H9 (cell line): ENCODE results near the gene ANKRD11. TPM values are rescaled to one million over a fixed set of nuclear protein-coding genes. Genes with fewer than 3 reads are reported as not detected.
A peak's percentile ranks its signal among the peaks of the same experiment; 100 is the strongest.

Experiments used
- DNase-seq: peaks from one replicate; pipeline ENCODE4 v3.0.0-alpha.2; 2017
- H2AFZ ChIP-seq: one replicate; pipeline ENCODE4 v1.6.1; 2013; ENCODE audit warnings: mild to moderate bottlenecking, low read length, control low read depth, moderate library complexity
- H2AK5ac ChIP-seq: 2 replicates; pipeline ENCODE4 v1.6.1; 2013; ENCODE audit warnings: low read length, control low read depth, mixed read lengths; ENCODE audit not compliant: insufficient read length
- H2BK120ac ChIP-seq: one replicate; pipeline ENCODE4 v1.6.1; 2013; ENCODE audit warnings: low read depth, mild to moderate bottlenecking, low read length, control low read depth, inconsistent platforms; ENCODE audit not compliant: poor library complexity, severe bottlenecking
- H2BK12ac ChIP-seq: 2 replicates; pipeline ENCODE4 v1.6.1; 2013; ENCODE audit warnings: low read length, control low read depth, mixed read lengths, low read depth; ENCODE audit not compliant: insufficient read length
- H2BK15ac ChIP-seq: 2 replicates; pipeline ENCODE4 v1.6.1; 2013; ENCODE audit warnings: low read depth, low read length, control low read depth
- H2BK20ac ChIP-seq: one replicate; pipeline ENCODE4 v1.6.1; 2013; ENCODE audit warnings: low read depth, mild to moderate bottlenecking, low read length, control low read depth, inconsistent platforms; ENCODE audit not compliant: poor library complexity, severe bottlenecking
- H2BK5ac ChIP-seq: 2 replicates; pipeline ENCODE4 v1.6.1; 2013; ENCODE audit warnings: low read length, control low read depth, mixed read lengths; ENCODE audit not compliant: insufficient read length
- H3K14ac ChIP-seq: 2 replicates; pipeline ENCODE4 v1.6.1; 2013; ENCODE audit warnings: low read length, control low read depth; ENCODE audit not compliant: insufficient read depth
- H3K18ac ChIP-seq: 2 replicates; pipeline ENCODE4 v1.6.1; 2013; ENCODE audit warnings: low read depth, mild to moderate bottlenecking, mixed read lengths, low read length, control low read depth; ENCODE audit not compliant: insufficient read length
- H3K23ac ChIP-seq: 2 replicates; pipeline ENCODE4 v1.6.1; 2013; ENCODE audit warnings: low read length, control low read depth, mixed read lengths, low read depth; ENCODE audit not compliant: insufficient read length
- H3K23me2 ChIP-seq: 2 replicates; pipeline ENCODE4 v1.6.1; 2013; ENCODE audit warnings: low read depth, mild to moderate bottlenecking, mixed read lengths, low read length, control low read depth; ENCODE audit not compliant: insufficient read length, poor library complexity, severe bottlenecking
- H3K27ac ChIP-seq: 2 replicates; pipeline ENCODE4 v1.5.1; 2013; ENCODE audit warnings: low read length, control low read depth, mixed read lengths, low read depth; ENCODE audit not compliant: insufficient read length
- H3K27me3 ChIP-seq: 2 replicates; pipeline ENCODE4 v1.6.1; 2013; ENCODE audit warnings: low read length, control low read depth, inconsistent platforms; ENCODE audit not compliant: insufficient read depth
- H3K4ac ChIP-seq: 2 replicates; pipeline ENCODE4 v1.6.1; 2013; ENCODE audit warnings: low read depth, mild to moderate bottlenecking, control low read depth, inconsistent platforms, low read length, moderate library complexity
- H3K4me1 ChIP-seq: 2 replicates; pipeline ENCODE4 v1.6.1; 2013; ENCODE audit warnings: low read length, control low read depth, inconsistent platforms; ENCODE audit not compliant: insufficient read depth
- H3K4me2 ChIP-seq: 2 replicates; pipeline ENCODE4 v1.6.1; 2013; ENCODE audit warnings: low read length, control low read depth, mixed read lengths; ENCODE audit not compliant: insufficient read length, insufficient read depth
- H3K56ac ChIP-seq: 2 replicates; pipeline ENCODE4 v1.6.1; 2013; ENCODE audit warnings: low read depth, mild to moderate bottlenecking, mixed read lengths, low read length, control low read depth; ENCODE audit not compliant: insufficient read length
- H3K79me1 ChIP-seq: 2 replicates; pipeline ENCODE4 v1.6.1; 2013; ENCODE audit warnings: low read depth, mild to moderate bottlenecking, moderate library complexity, low read length, control low read depth, inconsistent platforms; ENCODE audit not compliant: insufficient read depth, poor library complexity, severe bottlenecking
- H3K79me2 ChIP-seq: 2 replicates; pipeline ENCODE4 v1.6.1; 2013; ENCODE audit warnings: low read length, control low read depth, inconsistent platforms; ENCODE audit not compliant: insufficient read depth
- H3K9ac ChIP-seq: 2 replicates; pipeline ENCODE4 v1.6.1; 2013; ENCODE audit warnings: low read length, control low read depth, mixed read lengths; ENCODE audit not compliant: insufficient read length; ENCODE audit errors: extremely low read depth
- H3K9me3 ChIP-seq: one replicate; pipeline ENCODE4 v1.6.1; 2013; ENCODE audit warnings: low read depth, low read length, inconsistent platforms; ENCODE audit not compliant: control insufficient read depth
- H3T11ph ChIP-seq: one replicate; pipeline ENCODE4 v1.6.1; 2013; ENCODE audit warnings: mild to moderate bottlenecking, low read length, control low read depth, inconsistent platforms
- H4K20me1 ChIP-seq: one replicate; pipeline ENCODE4 v1.6.1; 2013; ENCODE audit not compliant: control insufficient read depth, insufficient read length, insufficient read depth
- H4K5ac ChIP-seq: 2 replicates; pipeline ENCODE4 v1.6.1; 2013; ENCODE audit warnings: low read depth, mild to moderate bottlenecking, mixed read lengths, low read length, control low read depth; ENCODE audit not compliant: insufficient read length
- H4K8ac ChIP-seq: replicated peaks from 2 replicates; pipeline ENCODE4 v1.6.1; 2013; ENCODE audit warnings: low read length, control low read depth, mixed read lengths, low read depth; ENCODE audit not compliant: insufficient read length
- H4K91ac ChIP-seq: 2 replicates; pipeline ENCODE4 v1.6.1; 2013; ENCODE audit warnings: low read depth, mild to moderate bottlenecking, moderate library complexity, mixed read lengths, low read length, control low read depth; ENCODE audit not compliant: insufficient read length
- H3K27ac Mint-ChIP-seq, 3 experiments: 2 replicates in 2 of 3; 3 replicates in 1 of 3; pipeline ENCODE4 v1.8.0; 2020 to 2021; ENCODE audit warnings: mixed read lengths in 3 of 3, mild to moderate bottlenecking in 1 of 3, moderate library complexity in 1 of 3
- H3K27me3 Mint-ChIP-seq: 2 replicates; pipeline ENCODE4 v1.8.0; 2021; ENCODE audit warnings: low read depth, mild to moderate bottlenecking, moderate library complexity, mixed read lengths
- H3K36me3 Mint-ChIP-seq, 3 experiments: 2 replicates in 2 of 3; 3 replicates in 1 of 3; pipeline ENCODE4 v1.8.0; 2020 to 2021; ENCODE audit warnings: low read depth in 3 of 3, mixed read lengths in 3 of 3; ENCODE audit not compliant: insufficient read depth in 1 of 3
- H3K4me1 Mint-ChIP-seq, 2 experiments: 2 replicates each; pipeline ENCODE4 v1.8.0; 2020; ENCODE audit warnings: mixed read lengths in 2 of 2
- H3K4me3 Mint-ChIP-seq, 2 experiments: 2 replicates in 1 of 2; 3 replicates in 1 of 2; pipeline ENCODE4 v1.8.0; 2020 to 2021; ENCODE audit warnings: mild to moderate bottlenecking in 2 of 2, mixed read lengths in 2 of 2, moderate library complexity in 1 of 2
- H3K9me3 Mint-ChIP-seq, 2 experiments: 2 replicates in 1 of 2; 3 replicates in 1 of 2; pipeline ENCODE4 v1.8.0; 2020; ENCODE audit warnings: mild to moderate bottlenecking in 2 of 2, mixed read lengths in 2 of 2, moderate library complexity in 1 of 2
- CTCF ChIP-seq: fragments of 200-600 bp; sonication (generic); conservative IDR thresholded peaks from 3 replicates; pipeline ENCODE4 v1.8.0; 2021; ENCODE audit warnings: antibody characterized with exemption, mild to moderate bottlenecking
- WGBS: extraction: QIAGEN DNeasy Blood & Tissue Kit; methylation state at CpG from one replicate; pipeline ENCODE4 v1.1.7; 2013; ENCODE audit warnings: missing lambda C conversion rate, low lambda C conversion rate, mixed read lengths; ENCODE audit not compliant: insufficient read length; ENCODE audit errors: extremely low coverage; 5-methylcytosine and 5-hydroxymethylcytosine counted together
- total RNA-seq: library from RNA; stranded (reverse); gene quantifications from 2 replicates; pipeline ENCODE4 v1.2.1, GENCODE V29; 2021

ANKRD11 gene
- total RNA-seq, 1 experiment from 2014 or later: 181 TPM

- no peaks in the 10 kb centered on the region; the same call in 1 of the 2 replicates for H3K27me3 Mint-ChIP-seq
- H3K4me3 Mint-ChIP-seq: peak overlapping the region in 1 of 2 experiments; percentile 53; a peak in 1 of 5 replicates
- no peak overlapping the region for H4K8ac ChIP-seq
- H4K91ac ChIP-seq: no peak overlapping the region
- no peak overlapping the region for H2BK12ac ChIP-seq
- H3K27ac Mint-ChIP-seq: peak overlapping the region; percentile 90 to 97 (median 94)
- H3T11ph ChIP-seq: no peak overlapping the region
- no CpG with 5 or more reads among the region's 17 CpGs for WGBS
- H2BK120ac ChIP-seq: no peak overlapping the region
- no peak overlapping the region for H2BK5ac ChIP-seq
- no peak for DNase-seq
- no peak overlapping the region for H2AK5ac ChIP-seq
- H3K56ac ChIP-seq: no peak overlapping the region
- H3K4me2 ChIP-seq: no peak overlapping the region
- H3K79me2 ChIP-seq: peaks cover 2% of the 10 kb centered on the region; the same call in 1 of the 2 replicates
- H3K4me1 Mint-ChIP-seq: peaks cover 38 to 47% of the 10 kb centered on the region in 2 experiments
- H3K9me3 ChIP-seq: no peaks in the 10 kb centered on the region
- no peak overlapping the region for H3K18ac ChIP-seq
- no peak overlapping the region for H2BK15ac ChIP-seq
- TF ChIP-seq CTCF: no peak
- peaks cover 2% of the 10 kb centered on the region for H3K79me1 ChIP-seq
- H3K9me3 Mint-ChIP-seq: no peaks in the 10 kb centered on the region; a peak in 1 of 5 replicates
- no peak overlapping the region for H2BK20ac ChIP-seq
- no peak overlapping the region for H3K27ac ChIP-seq
- no peak overlapping the region for H3K14ac ChIP-seq
- H3K27me3 ChIP-seq: no peaks in the 10 kb centered on the region
- H3K4ac ChIP-seq: no peak overlapping the region
- H3K4me1 ChIP-seq: peaks cover 5% of the 10 kb centered on the region; the same call in 1 of the 2 replicates
- H3K23ac ChIP-seq: no peak overlapping the region
- no peaks in the 10 kb centered on the region for H3K23me2 ChIP-seq
- H4K20me1 ChIP-seq: no peaks in the 10 kb centered on the region
- H3K9ac ChIP-seq: no peak overlapping the region
- H3K36me3 Mint-ChIP-seq: peaks cover 17 to 29% (median 27%) of the 10 kb centered on the region in 3 experiments
- no peak overlapping the region for H2AFZ ChIP-seq
- H4K5ac ChIP-seq: no peak overlapping the region
These were observed 191.6 kb downstream of the ANKRD11 start for GRCh38 chr16:89298623-89299225.
